ENCODE data around the gene CDH13. TPM values are rescaled to one million over a fixed set of nuclear protein-coding genes. Genes with fewer than 3 reads are reported as not detected.

Gene CDH13
- total RNA-seq, 4 donors from 2014 or later, result 6.4 to 19.7 (median 11.7) TPM

GRCh38 chr16:83318390-83318789 lies 691.6 kb downstream of the CDH13 start:
- TF ChIP-seq CTCF (IDR thresholded peaks at IDR 0.05; ENCODE audit: low read depth), result no peak

- no peak for TF ChIP-seq CTCF (IDR thresholded peaks at IDR 0.05; ENCODE audit: low read depth)
These were observed 702.2 kb downstream of the CDH13 start for GRCh38 chr16:83328936-83329335.

DNA sequence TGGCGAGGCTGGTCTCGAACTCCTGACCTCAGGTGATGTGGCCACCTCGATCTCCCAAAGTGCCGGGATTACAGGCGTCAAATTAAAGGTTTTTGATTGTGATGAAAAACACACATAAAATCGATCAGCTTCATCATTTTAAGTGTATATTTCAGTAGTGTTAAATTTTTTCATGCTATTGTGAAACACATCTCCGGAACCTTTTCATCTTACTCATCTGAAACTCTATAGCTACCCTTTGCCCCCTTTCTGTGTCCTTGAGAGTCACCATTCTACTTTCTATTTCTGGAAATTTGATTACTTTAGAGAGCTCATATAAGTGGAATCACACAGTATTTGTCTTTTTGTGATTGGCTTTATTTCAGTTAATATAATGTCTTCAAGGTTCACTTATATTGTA lies 702.7 kb downstream of the CDH13 start:
- TF ChIP-seq CTCF (IDR thresholded peaks at IDR 0.05; ENCODE audit: low read depth), result no peak

DNA sequence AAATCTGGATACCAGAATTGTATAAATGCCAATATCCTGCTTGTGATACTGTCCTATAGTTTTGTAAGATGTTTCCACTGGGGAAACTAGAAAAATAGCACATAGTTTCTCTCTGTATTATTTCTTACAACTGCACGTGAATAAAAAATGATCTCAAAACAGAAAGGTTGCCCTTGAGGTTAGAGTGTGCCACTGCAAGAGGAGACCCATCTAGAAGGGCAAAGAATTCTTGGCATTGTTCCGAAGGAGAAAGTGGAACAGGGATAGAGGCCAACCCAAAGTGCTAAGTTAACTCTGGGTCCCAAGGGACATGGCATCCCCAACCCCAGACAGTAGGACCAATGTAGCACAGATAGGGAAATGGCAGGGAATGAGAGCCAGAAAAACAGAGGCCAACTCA lies 703.5 kb downstream of the CDH13 start:
- no peak for TF ChIP-seq CTCF (IDR thresholded peaks at IDR 0.05; ENCODE audit: low read depth)

- no peak for TF ChIP-seq CTCF (IDR thresholded peaks at IDR 0.05; ENCODE audit: low read depth)
These were observed 708.3 kb downstream of the CDH13 start for GRCh38 chr16:83335076-83335475.

- no peak for TF ChIP-seq CTCF (IDR thresholded peaks at IDR 0.05; ENCODE audit: low read depth)
These were observed 709.8 kb downstream of the CDH13 start for GRCh38 chr16:83336603-83337002.

- TF ChIP-seq CTCF (IDR thresholded peaks at IDR 0.05; ENCODE audit: low read depth), result no peak
These were observed 711.4 kb downstream of the CDH13 start for GRCh38 chr16:83338138-83338537.
